Mesendoderm (in vitro differentiated cells): ENCODE measurements around the gene SPAG6. TPM values are rescaled to one million over a fixed set of nuclear protein-coding genes. Genes with fewer than 3 reads are reported as not detected.

Experiments
- DNase-seq: peaks from one replicate; pipeline ENCODE4 v3.0.0; 2013
- H2AK5ac ChIP-seq: 2 replicates; pipeline ENCODE4 v1.6.1; 2013; ENCODE audit warnings: low read length, inconsistent platforms
- H2BK120ac ChIP-seq: 2 replicates; pipeline ENCODE4 v1.6.1; 2013; ENCODE audit warnings: low read depth, mild to moderate bottlenecking, low read length, moderate library complexity, mixed read lengths
- H2BK15ac ChIP-seq: replicated peaks from 2 replicates; pipeline ENCODE4 v1.6.1; 2013; ENCODE audit warnings: low read depth, mild to moderate bottlenecking, moderate library complexity
- H2BK5ac ChIP-seq: 2 replicates; pipeline ENCODE4 v1.6.1; 2013; ENCODE audit warnings: low read length, inconsistent platforms
- H3K18ac ChIP-seq: 2 replicates; pipeline ENCODE4 v1.6.1; 2013; ENCODE audit warnings: mild to moderate bottlenecking, low read length, mixed read lengths
- H3K23ac ChIP-seq: one replicate; pipeline ENCODE4 v1.6.1; 2013; ENCODE audit warnings: low read length
- H3K27ac ChIP-seq: 2 replicates; pipeline ENCODE4 v1.5.1; 2013; ENCODE audit warnings: low read depth, mild to moderate bottlenecking, inconsistent platforms, low read length, moderate library complexity
- H3K27me3 ChIP-seq: 2 replicates; pipeline ENCODE4 v1.6.1; 2013; ENCODE audit warnings: low read length, control low read depth, mild to moderate bottlenecking, inconsistent platforms; ENCODE audit not compliant: insufficient read depth, poor library complexity
- H3K36me3 ChIP-seq: 2 replicates; pipeline ENCODE4 v1.6.1; 2013; ENCODE audit warnings: low read length, inconsistent platforms; ENCODE audit not compliant: control insufficient read depth, insufficient read depth
- H3K4ac ChIP-seq: one replicate; pipeline ENCODE4 v1.6.1; 2013; ENCODE audit warnings: low read depth, mild to moderate bottlenecking, low read length, moderate library complexity
- H3K4me1 ChIP-seq: 2 replicates; pipeline ENCODE4 v1.6.1; 2013; ENCODE audit warnings: low read depth, low read length, inconsistent platforms; ENCODE audit not compliant: control insufficient read depth
- H3K4me2 ChIP-seq: 2 replicates; pipeline ENCODE4 v1.6.1; 2013; ENCODE audit warnings: low read length
- H3K4me3 ChIP-seq: 2 replicates; pipeline ENCODE4 v1.5.1; 2013; ENCODE audit warnings: mild to moderate bottlenecking, low read length
- H3K56ac ChIP-seq: one replicate; pipeline ENCODE4 v1.6.1; 2013; ENCODE audit warnings: low read length
- H3K79me1 ChIP-seq: 2 replicates; pipeline ENCODE4 v1.6.1; 2013; ENCODE audit warnings: low read length, inconsistent platforms
- H3K79me2 ChIP-seq: 2 replicates; pipeline ENCODE4 v1.6.1; 2013; ENCODE audit warnings: mild to moderate bottlenecking, low read length; ENCODE audit not compliant: control insufficient read depth, insufficient read depth
- H3K9ac ChIP-seq: 2 replicates; pipeline ENCODE4 v1.6.1; 2013; ENCODE audit warnings: low read length, inconsistent platforms
- H4K5ac ChIP-seq: one replicate; pipeline ENCODE4 v1.6.1; 2013; ENCODE audit warnings: low read length
- H4K8ac ChIP-seq: one replicate; pipeline ENCODE4 v1.6.1; 2013; ENCODE audit warnings: low read depth, mild to moderate bottlenecking, control low read depth, low read length, moderate library complexity
- WGBS: extraction: QIAGEN DNeasy Blood & Tissue Kit; methylation state at CpG from one replicate; pipeline ENCODE4 v1.1.7; 2013; ENCODE audit warnings: low lambda C conversion rate, missing lambda C conversion rate; ENCODE audit not compliant: insufficient coverage; ENCODE audit errors: extremely low coverage; 5-methylcytosine and 5-hydroxymethylcytosine counted together
- polyA plus RNA-seq, 2 experiments: library from polyadenylated mRNA; stranded (reverse); fragments of 200-250 nt; gene quantifications; one replicate each; pipeline ENCODE4 v1.2.3, GENCODE V29; 2013

SPAG6 gene
- polyA plus RNA-seq (2013, experiment 1 of 2) = 0.10 TPM
- 0.06 TPM for polyA plus RNA-seq (2013, experiment 2 of 2)

DNA sequence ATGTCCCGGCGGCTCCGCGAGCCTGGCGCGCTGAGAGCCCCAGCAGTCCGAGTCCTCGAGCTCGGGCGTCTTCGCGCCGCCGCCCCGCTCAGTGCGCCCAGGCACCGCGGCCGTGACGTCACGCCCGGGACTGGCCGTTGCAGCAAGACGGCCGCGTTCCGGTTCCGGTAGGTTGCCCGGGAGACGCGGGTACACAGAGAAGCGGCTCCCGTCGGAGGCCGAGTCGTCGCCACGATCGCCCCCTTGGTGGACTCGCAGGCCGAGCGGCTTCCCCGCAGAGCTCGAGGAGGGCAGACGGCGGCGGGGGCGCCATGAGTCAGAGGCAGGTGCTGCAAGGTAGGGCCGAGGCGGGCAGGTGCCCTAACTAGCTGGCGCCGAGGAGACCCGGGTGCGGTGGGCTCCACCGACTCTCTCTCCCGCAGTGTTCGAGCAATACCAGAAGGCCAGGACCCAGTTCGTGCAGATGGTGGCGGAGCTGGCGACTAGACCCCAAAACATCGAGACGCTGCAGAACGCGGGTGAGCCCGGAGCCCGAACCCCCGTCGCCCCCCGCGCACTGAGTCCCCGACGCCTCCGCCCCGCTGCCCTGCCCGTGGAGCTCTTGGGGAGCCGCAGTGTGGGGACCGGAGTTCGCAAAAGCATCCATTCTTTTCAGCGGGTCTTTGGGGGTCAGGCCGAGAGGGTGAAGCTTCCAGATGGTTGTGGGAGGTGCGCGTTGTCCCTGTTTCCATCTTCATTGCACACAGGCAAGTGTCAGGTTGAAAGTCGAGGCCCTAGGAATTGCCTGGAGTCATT lies at the start of gene SPAG6:
Gene SPAG6, plus strand, starts transcription at position 196 of the 795 bp plus-strand sequence. Its CDS starts 116 bp downstream, at position 312.
- Histone ChIP-seq H3K4me3 (no peak within 1 kb of the TSS), H3K27ac (no peak within 1 kb of the TSS), H2AK5ac (no peak within 1 kb of the TSS), H3K79me2 (no peaks in the 10 kb centered on the region), H2BK15ac (no peak within 1 kb of the TSS), H2BK5ac (no peak within 1 kb of the TSS), H3K56ac (no peak within 1 kb of the TSS), H3K18ac (no peak within 1 kb of the TSS), H4K8ac (no peak within 1 kb of the TSS), H3K27me3 (peaks cover 36% of the 10 kb centered on the region), H4K5ac (no peak within 1 kb of the TSS), H3K36me3 (no peaks in the 10 kb centered on the region), H3K4ac (no peak within 1 kb of the TSS), H3K4me2 (peak within 1 kb of the TSS; percentile 27), H2BK120ac (no peak within 1 kb of the TSS), H3K9ac (no peak within 1 kb of the TSS), H3K79me1 (no peaks in the 10 kb centered on the region), H3K4me1 (no peaks in the 10 kb centered on the region), H3K23ac (peak within 1 kb of the TSS; percentile 15)
- whole genome bisulfite sequencing = no CpG with 5 or more reads among the region's 83 CpGs
- peak; percentile 81 for DNase-seq

- H3K4me1 ChIP-seq = no peaks in the 10 kb centered on the region
- H2AK5ac ChIP-seq = no peak overlapping the region
- no peak overlapping the region for H3K4ac ChIP-seq
- H2BK15ac ChIP-seq = no peak overlapping the region
- no peak overlapping the region for H3K4me3 ChIP-seq
- no CpG with 5 or more reads among the region's 4 CpGs for WGBS
- no peaks in the 10 kb centered on the region for H3K79me2 ChIP-seq
- no peak overlapping the region for H3K18ac ChIP-seq
- no peaks in the 10 kb centered on the region for H3K27me3 ChIP-seq
- H3K4me2 ChIP-seq = no peak overlapping the region
- H3K9ac ChIP-seq = no peak overlapping the region
- DNase-seq = peak; percentile 35
- no peak overlapping the region for H3K27ac ChIP-seq
- no peak overlapping the region for H3K23ac ChIP-seq
- H2BK5ac ChIP-seq = no peak overlapping the region
- H4K5ac ChIP-seq = no peak overlapping the region
- H4K8ac ChIP-seq = no peak overlapping the region
- no peaks in the 10 kb centered on the region for H3K36me3 ChIP-seq
- no peak overlapping the region for H3K56ac ChIP-seq
- H3K79me1 ChIP-seq = no peaks in the 10 kb centered on the region
- H2BK120ac ChIP-seq = no peak overlapping the region
These were observed 44.1 kb upstream of the SPAG6 start for GRCh38 chr10:22301193-22301592.

- Histone ChIP-seq H4K5ac (no peak overlapping the region), H2BK15ac (no peak overlapping the region), H3K27ac (no peak overlapping the region), H3K4me1 (no peaks in the 10 kb centered on the region), H3K56ac (no peak overlapping the region), H3K4me3 (no peak overlapping the region), H3K79me2 (no peaks in the 10 kb centered on the region), H3K27me3 (no peaks in the 10 kb centered on the region), H3K9ac (no peak overlapping the region), H3K79me1 (no peaks in the 10 kb centered on the region), H4K8ac (no peak overlapping the region), H2BK5ac (no peak overlapping the region), H2AK5ac (no peak overlapping the region), H3K18ac (no peak overlapping the region), H3K4ac (no peak overlapping the region), H2BK120ac (no peak overlapping the region), H3K36me3 (no peaks in the 10 kb centered on the region), H3K4me2 (no peak overlapping the region), H3K23ac (no peak overlapping the region)
- WGBS = no CpG with 5 or more reads among the region's 3 CpGs
- DNase-seq = no peak
These were observed 41.8 kb upstream of the SPAG6 start for GRCh38 chr10:22303461-22303860.

- Histone ChIP-seq H3K4ac (no peak overlapping the region), H2BK120ac (no peak overlapping the region), H2BK15ac (no peak overlapping the region), H3K27me3 (no peaks in the 10 kb centered on the region), H3K79me2 (no peaks in the 10 kb centered on the region), H2AK5ac (no peak overlapping the region), H3K27ac (no peak overlapping the region), H3K4me2 (no peak overlapping the region), H4K8ac (no peak overlapping the region), H3K79me1 (no peaks in the 10 kb centered on the region), H3K18ac (no peak overlapping the region), H3K36me3 (no peaks in the 10 kb centered on the region), H4K5ac (no peak overlapping the region), H3K4me3 (no peak overlapping the region), H3K4me1 (no peaks in the 10 kb centered on the region), H2BK5ac (no peak overlapping the region), H3K23ac (no peak overlapping the region), H3K56ac (no peak overlapping the region), H3K9ac (no peak overlapping the region)
- no CpG with 5 or more reads among the region's 2 CpGs for WGBS
- DNase-seq = no peak
These were observed 39.6 kb upstream of the SPAG6 start for GRCh38 chr10:22305721-22306120.

DNA sequence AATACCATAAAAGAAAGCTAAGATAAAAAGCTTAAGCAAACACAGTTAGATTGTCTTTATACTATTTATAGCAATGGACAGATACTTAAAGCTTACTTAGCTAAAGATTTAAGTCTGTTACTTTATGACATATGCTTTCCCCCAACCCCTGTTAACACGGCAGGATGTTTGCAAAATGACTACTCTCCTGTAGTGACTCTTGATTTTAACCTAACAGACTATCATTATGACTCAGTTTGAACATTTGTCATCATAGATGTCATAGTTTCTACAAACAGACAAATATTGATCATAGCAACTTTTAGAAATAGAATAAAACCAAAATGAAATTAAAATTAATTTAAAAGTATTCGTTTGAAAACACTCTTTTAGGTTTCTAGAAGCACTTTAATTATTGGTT lies 36.9 kb upstream of the SPAG6 start:
- no peak overlapping the region for H2AK5ac ChIP-seq

More for the DNA sequence above, 36.9 kb upstream of the SPAG6 start:
- Histone ChIP-seq H4K8ac (no peak overlapping the region), H3K4ac (no peak overlapping the region), H3K27me3 (no peaks in the 10 kb centered on the region), H3K4me2 (no peak overlapping the region), H3K36me3 (no peaks in the 10 kb centered on the region), H4K5ac (no peak overlapping the region), H3K56ac (no peak overlapping the region), H2BK15ac (no peak overlapping the region), H2BK120ac (no peak overlapping the region), H3K27ac (no peak overlapping the region), H3K4me3 (no peak overlapping the region), H3K23ac (no peak overlapping the region), H3K79me1 (no peaks in the 10 kb centered on the region), H2BK5ac (no peak overlapping the region), H3K4me1 (no peaks in the 10 kb centered on the region), H3K18ac (no peak overlapping the region), H3K9ac (no peak overlapping the region), H3K79me2 (no peaks in the 10 kb centered on the region)
- WGBS = no CpG with 5 or more reads among the region's 2 CpGs
- DNase-seq = no peak
